Cardiac fibroblast (primary cell): ENCODE measurements around the gene ETV3L.
A peak's percentile ranks its signal among the peaks of the same experiment; 100 is the strongest.

Source experiments
- DNase-seq, 2 donors: peaks; one replicate each; pipeline versions ENCODE4 v3.0.0 to v3.0.0-alpha.2; 2010; ENCODE audit warnings: low read depth in 2 of 2
- H3K4me3 ChIP-seq, 2 donors: replicated peaks in 1 of 2; 1 replicate in 1 of 2; 2 replicates in 1 of 2; pipeline ENCODE4 v1.5.1; 2011; ENCODE audit warnings: low read depth in 2 of 2, low read length in 2 of 2, mild to moderate bottlenecking in 2 of 2, moderate library complexity in 1 of 2
- TF ChIP-seq, protein P1 (sequence below): IDR thresholded peaks from one replicate; pipeline ENCODE4 v1.5.1; 2011; ENCODE audit warnings: low read depth, mild to moderate bottlenecking, low read length, inconsistent platforms

The ETV3L gene

DNA sequence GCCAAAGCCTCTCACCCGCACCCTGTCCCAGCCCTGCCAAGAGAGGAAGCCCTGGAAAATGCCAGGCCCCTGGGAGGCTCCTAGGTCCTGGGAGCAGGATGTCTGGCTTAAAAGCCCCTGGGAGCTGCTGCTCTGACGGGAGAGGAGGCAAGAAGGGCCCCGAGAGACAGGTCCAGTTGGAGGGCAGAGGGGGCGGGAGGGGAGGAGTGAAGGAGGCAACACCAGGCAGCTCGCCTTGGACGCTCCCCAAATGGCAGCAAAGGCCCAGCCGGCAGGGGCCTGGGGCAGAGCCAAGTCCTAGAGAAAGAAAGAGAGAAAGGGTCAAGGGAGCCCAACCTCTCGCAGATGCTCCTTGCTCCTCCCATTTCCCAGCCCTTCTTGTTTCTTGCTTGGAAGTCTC is 6.8 kb downstream of the ETV3L start:
- DNase-seq, result peak; percentile 22 to 85
- H3K4me3 ChIP-seq, result no peak overlapping the region
- TF ChIP-seq, protein P1, sequence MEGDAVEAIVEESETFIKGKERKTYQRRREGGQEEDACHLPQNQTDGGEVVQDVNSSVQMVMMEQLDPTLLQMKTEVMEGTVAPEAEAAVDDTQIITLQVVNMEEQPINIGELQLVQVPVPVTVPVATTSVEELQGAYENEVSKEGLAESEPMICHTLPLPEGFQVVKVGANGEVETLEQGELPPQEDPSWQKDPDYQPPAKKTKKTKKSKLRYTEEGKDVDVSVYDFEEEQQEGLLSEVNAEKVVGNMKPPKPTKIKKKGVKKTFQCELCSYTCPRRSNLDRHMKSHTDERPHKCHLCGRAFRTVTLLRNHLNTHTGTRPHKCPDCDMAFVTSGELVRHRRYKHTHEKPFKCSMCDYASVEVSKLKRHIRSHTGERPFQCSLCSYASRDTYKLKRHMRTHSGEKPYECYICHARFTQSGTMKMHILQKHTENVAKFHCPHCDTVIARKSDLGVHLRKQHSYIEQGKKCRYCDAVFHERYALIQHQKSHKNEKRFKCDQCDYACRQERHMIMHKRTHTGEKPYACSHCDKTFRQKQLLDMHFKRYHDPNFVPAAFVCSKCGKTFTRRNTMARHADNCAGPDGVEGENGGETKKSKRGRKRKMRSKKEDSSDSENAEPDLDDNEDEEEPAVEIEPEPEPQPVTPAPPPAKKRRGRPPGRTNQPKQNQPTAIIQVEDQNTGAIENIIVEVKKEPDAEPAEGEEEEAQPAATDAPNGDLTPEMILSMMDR, result no peak

DNA sequence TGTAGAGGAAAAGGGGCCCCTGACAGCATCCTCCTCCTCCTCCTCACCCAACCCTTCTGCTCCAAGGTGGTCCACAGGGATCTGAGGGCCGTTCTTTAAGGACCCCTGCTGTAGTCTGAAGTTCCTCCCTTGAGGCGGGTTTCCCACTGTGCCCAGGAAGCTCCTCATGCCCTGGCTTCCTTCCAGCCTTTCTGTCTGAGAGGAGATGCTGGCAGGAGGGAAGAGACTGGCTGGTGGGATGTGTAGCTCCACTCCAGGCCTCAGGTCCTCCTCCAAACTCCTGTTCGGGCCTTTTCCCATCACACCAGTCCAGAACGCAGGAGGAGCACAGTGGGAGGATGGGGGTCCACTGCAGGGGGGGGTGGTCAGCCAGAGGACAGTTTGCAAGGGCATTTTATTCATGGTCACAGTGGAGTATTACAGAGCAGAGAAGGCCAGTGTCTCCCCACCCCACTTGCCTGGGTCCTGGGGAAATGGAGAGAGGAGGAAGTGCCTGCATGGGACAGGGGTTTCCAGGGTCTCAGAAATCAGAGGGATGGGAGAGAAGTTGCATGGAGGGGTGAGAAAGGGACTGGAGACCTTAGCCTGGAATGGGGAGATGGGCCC is 7.8 kb downstream of the ETV3L start:
- TF ChIP-seq, protein P1, result no peak
- no peak for DNase-seq
- H3K4me3 ChIP-seq, result no peak overlapping the region

GRCh38 chr1:157091186-157091585 is 8.4 kb downstream of the ETV3L start:
- H3K4me3 ChIP-seq, result no peak overlapping the region
- TF ChIP-seq, protein P1, result no peak
- no peak for DNase-seq

- no peak overlapping the region for H3K4me3 ChIP-seq
- no peak for DNase-seq
- TF ChIP-seq, protein P1, result no peak
These were observed 8.8 kb downstream of the ETV3L start for GRCh38 chr1:157090771-157091170.

- H3K4me3 ChIP-seq, result no peak overlapping the region
- DNase-seq, result peak; percentile 89 to 92
- TF ChIP-seq, protein P1, result peak; percentile 93
These were observed 9.4 kb downstream of the ETV3L start for GRCh38 chr1:157090196-157090647.

DNA sequence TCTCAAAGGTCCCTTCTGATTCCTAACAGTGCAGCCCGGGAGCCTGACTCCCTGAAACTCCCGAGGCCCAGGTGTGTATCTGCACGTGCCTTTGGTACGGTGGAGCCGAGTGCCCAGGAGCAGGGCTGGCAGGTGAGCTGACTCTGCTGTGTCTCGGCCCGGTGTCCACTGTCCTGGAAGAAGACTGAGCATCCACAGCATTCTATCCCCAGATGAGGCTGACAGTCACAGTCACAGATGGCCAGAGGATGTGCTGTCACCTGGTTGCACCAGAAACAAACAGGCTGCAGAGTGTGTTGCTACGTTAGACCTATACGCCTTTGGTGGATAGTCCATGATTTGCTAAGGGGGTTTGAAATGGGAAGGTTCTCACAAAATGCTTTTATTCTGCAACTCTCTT is 9.8 kb downstream of the ETV3L start:
- H3K4me3 ChIP-seq, result no peak overlapping the region

More for the DNA sequence above, 9.8 kb downstream of the ETV3L start:
- TF ChIP-seq, protein P1, result no peak
- DNase-seq, result no peak
